Thoracic aorta (tissue), 2 donors: ENCODE measurements around the gene PRPF31. TPM values are rescaled to one million over a fixed set of nuclear protein-coding genes. Genes with fewer than 3 reads are reported as not detected.

Source experiments
- ATAC-seq: fragments of 150-250 bp; one replicate; pipeline ENCODE4 v1.8.0; 2017; ENCODE audit warnings: low read depth; ENCODE audit not compliant: insufficient number of reproducible peaks, low FRiP score
- DNase-seq: peaks from one replicate; pipeline ENCODE4 v3.0.0-alpha.2; 2020; ENCODE audit warnings: low spot score
- H3K27ac ChIP-seq, 2 donors: fragments of 200-600 bp; sonication (generic); 1 replicate in 1 of 2; 2 replicates in 1 of 2; pipeline ENCODE4 v1.5.1; 2016; ENCODE audit warnings: mild to moderate bottlenecking in 2 of 2, moderate library complexity in 2 of 2
- H3K27me3 ChIP-seq: fragments of 200-600 bp; sonication (generic); replicated peaks from 2 replicates; pipeline ENCODE4 v1.6.0; 2016; ENCODE audit warnings: mild to moderate bottlenecking; ENCODE audit not compliant: insufficient read depth
- H3K36me3 ChIP-seq: fragments of 200-600 bp; sonication (generic); one replicate; pipeline ENCODE4 v1.5.1; 2016
- H3K4me1 ChIP-seq, 2 donors: fragments of 200-600 bp; sonication (generic); 1 replicate in 1 of 2; 2 replicates in 1 of 2; pipeline versions ENCODE4 v1.5.1 to v1.6.0; 2016; ENCODE audit warnings: low read depth in 2 of 2, mild to moderate bottlenecking in 1 of 2; ENCODE audit not compliant: control insufficient read depth in 1 of 2
- H3K4me3 ChIP-seq: fragments of 200-600 bp; sonication (generic); 2 replicates; pipeline ENCODE4 v1.5.1; 2016; ENCODE audit warnings: mild to moderate bottlenecking
- H3K9me3 ChIP-seq: fragments of 200-600 bp; sonication (generic); 2 replicates; pipeline ENCODE4 v1.5.1; 2016
- CTCF ChIP-seq: fragments of 200-600 bp; sonication (generic); IDR thresholded peaks from one replicate; pipeline ENCODE4 v1.5.1; 2019; ENCODE audit warnings: antibody characterized with exemption
- total RNA-seq, 2 donors: library from RNA; depleted of rRNA; stranded (reverse); fragments of >200 nt; gene quantifications; one replicate each; pipeline versions ENCODE4 v1.1.0 to v1.2.3, GENCODE V29; 2016

PRPF31 gene
- total RNA-seq, 2 donors from 2014 or later: 48.2 to 54.3 TPM

- H3K4me1 ChIP-seq: peaks cover 0 to 4% of the 10 kb centered on the region in 2 donors
- no peak for ATAC-seq
- no peak overlapping the region for H3K4me3 ChIP-seq
- no peaks in the 10 kb centered on the region for H3K9me3 ChIP-seq
- no peak for TF ChIP-seq CTCF
- H3K27ac ChIP-seq: no peak overlapping the region
- no peak for DNase-seq
- H3K27me3 ChIP-seq: no peaks in the 10 kb centered on the region
- H3K36me3 ChIP-seq: peaks cover 80% of the 10 kb centered on the region
Observed at GRCh38 chr19:54145541-54146158, 30.1 kb downstream of the PRPF31 start.

GRCh38 chr19:54147676-54148075 lies 32.1 kb downstream of the PRPF31 start:
- Histone ChIP-seq H3K36me3 (peaks cover 92% of the 10 kb centered on the region), H3K4me3 (no peak overlapping the region), H3K27me3 (no peaks in the 10 kb centered on the region), H3K9me3 (no peaks in the 10 kb centered on the region), H3K4me1 (no peaks in the 10 kb centered on the region), H3K27ac (no peak overlapping the region)
- no peak for DNase-seq
- no peak for TF ChIP-seq CTCF
- ATAC-seq: no peak

GRCh38 chr19:54148158-54148557 lies 32.6 kb downstream of the PRPF31 start:
- no peak for DNase-seq
- TF ChIP-seq CTCF: no peak
- Histone ChIP-seq H3K27ac (no peak overlapping the region), H3K4me3 (no peak overlapping the region), H3K9me3 (no peaks in the 10 kb centered on the region), H3K36me3 (peaks cover 92% of the 10 kb centered on the region), H3K4me1 (no peaks in the 10 kb centered on the region), H3K27me3 (no peaks in the 10 kb centered on the region)
- ATAC-seq: no peak

- Histone ChIP-seq H3K4me3 (no peak overlapping the region), H3K27me3 (no peaks in the 10 kb centered on the region), H3K9me3 (no peaks in the 10 kb centered on the region), H3K36me3 (peaks cover 91% of the 10 kb centered on the region), H3K27ac (no peak overlapping the region), H3K4me1 (no peaks in the 10 kb centered on the region)
- ATAC-seq (no peak), DNase-seq (no peak)
- no peak for TF ChIP-seq CTCF
Observed at GRCh38 chr19:54149021-54149812, 33.7 kb downstream of the PRPF31 start.

GRCh38 chr19:54151362-54152035 lies 35.9 kb downstream of the PRPF31 start:
- no peak for ATAC-seq
- peaks cover 86% of the 10 kb centered on the region for H3K36me3 ChIP-seq
- DNase-seq: no peak
- no peaks in the 10 kb centered on the region for H3K27me3 ChIP-seq
- no peak overlapping the region for H3K4me3 ChIP-seq
- no peaks in the 10 kb centered on the region for H3K9me3 ChIP-seq
- H3K27ac ChIP-seq: no peak overlapping the region
- no peak for TF ChIP-seq CTCF
- no peaks in the 10 kb centered on the region for H3K4me1 ChIP-seq
